WTC11 (cell line): ENCODE measurements around the gene TANC1. TPM values are rescaled to one million over a fixed set of nuclear protein-coding genes. Genes with fewer than 3 reads are reported as not detected.

Source experiments
- ATAC-seq: fragments of 200-7000 bp; cut with Tn5 transposase; 2 replicates; pipeline ENCODE4 v1.10.0; 2021; ENCODE audit warnings: mild to moderate bottlenecking, moderate library complexity
- CTCF ChIA-PET: fragments of 300-600 bp; sonication (Branson Sonifier 250); formaldehyde crosslinking; loops from one replicate; lab custom pipeline; 2021; ENCODE audit warnings: antibody characterized with exemption; lab: Charles Lee
- POLR2A ChIA-PET: fragments of 350-600 bp; sonication (Branson Sonifier 250); formaldehyde crosslinking; loops from one replicate; lab custom pipeline; 2021; ENCODE audit warnings: antibody characterized with exemption; lab: Charles Lee
- DNase-seq: peaks from one replicate; pipeline ENCODE4 v3.0.0; 2021; ENCODE audit warnings: low spot score
- H3K27ac Mint-ChIP-seq: 2 replicates; pipeline ENCODE4 v1.8.0; 2021; ENCODE audit warnings: mixed read lengths
- H3K27me3 Mint-ChIP-seq: 2 replicates; pipeline ENCODE4 v1.8.0; 2021; ENCODE audit warnings: low read depth, mild to moderate bottlenecking, moderate library complexity, mixed read lengths
- H3K36me3 Mint-ChIP-seq: 2 replicates; pipeline ENCODE4 v1.8.0; 2021; ENCODE audit warnings: mixed read lengths
- H3K4me1 Mint-ChIP-seq: 2 replicates; pipeline ENCODE4 v1.8.0; 2022; ENCODE audit warnings: mixed read lengths
- H3K4me3 Mint-ChIP-seq: 2 replicates; pipeline ENCODE4 v1.8.0; 2021; ENCODE audit warnings: mild to moderate bottlenecking, moderate library complexity, mixed read lengths
- H3K9me3 Mint-ChIP-seq: 2 replicates; pipeline ENCODE4 v1.8.0; 2021; ENCODE audit warnings: mixed read lengths
- ATF1 ChIP-seq: sonication (generic); formaldehyde crosslinking; IDR thresholded peaks from 2 replicates; pipeline ENCODE4 v1.8.1; 2023; ENCODE audit warnings: mild to moderate bottlenecking, moderate library complexity, missing genetic modification reagents
- ATF3 ChIP-seq: sonication (generic); formaldehyde crosslinking; conservative IDR thresholded peaks from 2 replicates; pipeline ENCODE4 v1.8.1; 2022; ENCODE audit warnings: mild to moderate bottlenecking, missing genetic modification reagents
- ATF6 ChIP-seq: sonication (generic); formaldehyde crosslinking; IDR thresholded peaks from 2 replicates; pipeline ENCODE4 v1.8.1; 2023; ENCODE audit warnings: mild to moderate bottlenecking, missing genetic modification reagents
- CBFB ChIP-seq: sonication (generic); formaldehyde crosslinking; IDR thresholded peaks from 2 replicates; pipeline ENCODE4 v1.8.1; 2022; ENCODE audit warnings: mild to moderate bottlenecking, low read depth, missing genetic modification reagents
- E2F4 ChIP-seq: sonication (generic); formaldehyde crosslinking; IDR thresholded peaks from 2 replicates; pipeline ENCODE4 v1.8.1; 2022; ENCODE audit warnings: low read depth, mild to moderate bottlenecking, moderate library complexity, missing genetic modification reagents, borderline replicate concordance
- GRHL2 ChIP-seq: fragments of 250-450 bp; sonication (Bioruptor Pico); IDR thresholded peaks from 2 replicates; pipeline ENCODE4 v1.8.0; 2022; ENCODE audit warnings: mild to moderate bottlenecking, moderate library complexity; ENCODE audit not compliant: insufficient replicate concordance, severe bottlenecking
- JAZF1 ChIP-seq: fragments of 250-450 bp; sonication (Bioruptor Pico); IDR thresholded peaks from 2 replicates; pipeline ENCODE4 v1.9.0; 2021; ENCODE audit warnings: moderate library complexity, mild to moderate bottlenecking, inconsistent platforms
- JUN ChIP-seq: sonication (generic); formaldehyde crosslinking; IDR thresholded peaks from 2 replicates; pipeline ENCODE4 v1.8.0; 2023; ENCODE audit warnings: mild to moderate bottlenecking, missing genetic modification reagents
- NR2C2 ChIP-seq: sonication (generic); formaldehyde crosslinking; IDR thresholded peaks from 2 replicates; pipeline ENCODE4 v1.8.0; 2022; ENCODE audit warnings: mild to moderate bottlenecking, missing genetic modification reagents
- OVOL2 ChIP-seq: fragments of 250-450 bp; sonication (Bioruptor Pico); IDR thresholded peaks from 2 replicates; pipeline ENCODE4 v1.9.0; 2021; ENCODE audit warnings: mild to moderate bottlenecking, borderline replicate concordance
- SMAD4 ChIP-seq: sonication (generic); formaldehyde crosslinking; IDR thresholded peaks from 2 replicates; pipeline ENCODE4 v1.8.0; 2022; ENCODE audit warnings: mild to moderate bottlenecking, missing genetic modification reagents
- SP1 ChIP-seq: sonication (generic); formaldehyde crosslinking; conservative IDR thresholded peaks from 2 replicates; pipeline ENCODE4 v1.8.1; 2022; ENCODE audit warnings: missing genetic modification reagents
- TEAD4 ChIP-seq: sonication (generic); formaldehyde crosslinking; IDR thresholded peaks from 2 replicates; pipeline ENCODE4 v1.8.0; 2022; ENCODE audit warnings: mild to moderate bottlenecking, missing genetic modification reagents
- TP53 ChIP-seq: sonication (generic); formaldehyde crosslinking; IDR thresholded peaks from 2 replicates; pipeline ENCODE4 v1.8.1; 2023; ENCODE audit warnings: mild to moderate bottlenecking, missing genetic modification reagents
- ZBTB21 ChIP-seq: sonication (generic); formaldehyde crosslinking; IDR thresholded peaks from 2 replicates; pipeline ENCODE4 v1.8.1; 2023; ENCODE audit warnings: mild to moderate bottlenecking, missing genetic modification reagents, borderline replicate concordance
- ZNF121 ChIP-seq: sonication (generic); formaldehyde crosslinking; IDR thresholded peaks from 2 replicates; pipeline ENCODE4 v1.8.0; 2023; ENCODE audit warnings: missing genetic modification reagents
- ZNF138 ChIP-seq: sonication (generic); formaldehyde crosslinking; conservative IDR thresholded peaks from 2 replicates; pipeline ENCODE4 v1.8.1; 2022; ENCODE audit warnings: mild to moderate bottlenecking, moderate library complexity, missing genetic modification reagents
- ZNF281 ChIP-seq: sonication (generic); formaldehyde crosslinking; IDR thresholded peaks from 2 replicates; pipeline ENCODE4 v1.8.0; 2023; ENCODE audit warnings: mild to moderate bottlenecking, missing genetic modification reagents
- ZNF425 ChIP-seq: fragments of 250-450 bp; sonication (Bioruptor Pico); conservative IDR thresholded peaks from 2 replicates; pipeline ENCODE4 v1.9.0; 2021; ENCODE audit warnings: mild to moderate bottlenecking
- total RNA-seq: library from RNA; stranded (reverse); gene quantifications from 3 replicates; pipeline ENCODE4 v1.2.3, GENCODE V29; 2021
- TF ChIP-seq, protein P1 (sequence below): sonication (generic); formaldehyde crosslinking; IDR thresholded peaks from 2 replicates; pipeline ENCODE4 v1.8.1; 2022; ENCODE audit warnings: low read depth, missing genetic modification reagents, borderline replicate concordance
- TF ChIP-seq, protein P2 (sequence below): fragments of 250-450 bp; sonication (Bioruptor Pico); IDR thresholded peaks from 2 replicates; pipeline ENCODE4 v1.9.0; 2021; ENCODE audit warnings: moderate library complexity, mild to moderate bottlenecking, inconsistent platforms, borderline replicate concordance

Gene TANC1
- total RNA-seq, 1 experiment from 2014 or later: 11.6 TPM

DNA sequence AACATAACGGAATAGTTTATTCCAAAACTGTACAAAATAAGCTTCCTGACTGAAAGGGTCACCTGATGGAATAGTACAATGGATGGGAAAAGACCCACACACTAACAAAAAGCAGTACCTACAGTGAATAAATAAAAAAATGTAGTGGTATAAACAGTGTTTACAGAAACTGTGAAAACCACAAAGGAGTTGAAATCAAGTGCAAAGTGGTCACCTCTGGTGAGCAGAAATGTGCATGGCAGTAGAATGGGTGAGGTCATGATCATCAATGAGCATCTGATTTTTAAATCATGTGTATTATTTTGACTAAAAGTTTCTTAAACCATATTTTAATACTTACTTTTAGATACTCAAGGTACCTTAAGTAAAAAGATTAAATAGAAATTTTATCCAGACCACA lies 306.7 kb downstream of the TANC1 start:
- ChIA-PET POLR2A (no interaction called here), CTCF (no interaction called here)
- Mint-ChIP-seq H3K9me3 (no peaks in the 10 kb centered on the region), H3K4me1 (no peaks in the 10 kb centered on the region), H3K27me3 (no peaks in the 10 kb centered on the region), H3K27ac (no peak overlapping the region), H3K36me3 (peaks cover 4% of the 10 kb centered on the region), H3K4me3 (no peak overlapping the region)
- ATAC-seq (no peak), DNase-seq (no peak)
- TF ChIP-seq NR2C2 (CRISPR knock-in tag): no peak
- no peak for TF ChIP-seq GRHL2 (CRISPR knock-in tag)
- no peak for TF ChIP-seq ZBTB21 (CRISPR knock-in tag)
- TF ChIP-seq JAZF1 (CRISPR knock-in tag): no peak
- TF ChIP-seq, protein P1, sequence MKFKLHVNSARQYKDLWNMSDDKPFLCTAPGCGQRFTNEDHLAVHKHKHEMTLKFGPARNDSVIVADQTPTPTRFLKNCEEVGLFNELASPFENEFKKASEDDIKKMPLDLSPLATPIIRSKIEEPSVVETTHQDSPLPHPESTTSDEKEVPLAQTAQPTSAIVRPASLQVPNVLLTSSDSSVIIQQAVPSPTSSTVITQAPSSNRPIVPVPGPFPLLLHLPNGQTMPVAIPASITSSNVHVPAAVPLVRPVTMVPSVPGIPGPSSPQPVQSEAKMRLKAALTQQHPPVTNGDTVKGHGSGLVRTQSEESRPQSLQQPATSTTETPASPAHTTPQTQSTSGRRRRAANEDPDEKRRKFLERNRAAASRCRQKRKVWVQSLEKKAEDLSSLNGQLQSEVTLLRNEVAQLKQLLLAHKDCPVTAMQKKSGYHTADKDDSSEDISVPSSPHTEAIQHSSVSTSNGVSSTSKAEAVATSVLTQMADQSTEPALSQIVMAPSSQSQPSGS: no peak
- no peak for TF ChIP-seq ZNF425 (CRISPR knock-in tag)
- TF ChIP-seq TEAD4 (CRISPR knock-in tag): no peak
- TF ChIP-seq CBFB (CRISPR knock-in tag): no peak
- TF ChIP-seq ZNF138: no peak
- no peak for TF ChIP-seq ATF3 (CRISPR knock-in tag)
- no peak for TF ChIP-seq OVOL2 (CRISPR knock-in tag)
- no peak for TF ChIP-seq ZNF281 (CRISPR knock-in tag)

GRCh38 chr2:159279700-159280099 lies 311.3 kb downstream of the TANC1 start:
- ChIA-PET CTCF (no interaction called here), POLR2A (no interaction called here)
- Mint-ChIP-seq H3K9me3 (no peaks in the 10 kb centered on the region), H3K4me1 (peaks cover 1% of the 10 kb centered on the region; the same call in 1 of the 2 replicates), H3K4me3 (no peak overlapping the region), H3K27ac (no peak overlapping the region), H3K36me3 (peaks cover 6% of the 10 kb centered on the region; the same call in 1 of the 2 replicates), H3K27me3 (no peaks in the 10 kb centered on the region)
- DNase-seq (no peak), ATAC-seq (no peak)
- TF ChIP-seq JUN (no peak), TP53 (CRISPR knock-in tag) (no peak), ZNF121 (no peak)

- H3K27ac Mint-ChIP-seq: no peak overlapping the region
- POLR2A ChIA-PET: no interaction called here
- TF ChIP-seq SP1 (CRISPR knock-in tag) (no peak), SMAD4 (no peak), E2F4 (CRISPR knock-in tag) (no peak), ATF6 (CRISPR knock-in tag) (no peak), ATF1 (CRISPR knock-in tag) (no peak)
- TF ChIP-seq, protein P2, sequence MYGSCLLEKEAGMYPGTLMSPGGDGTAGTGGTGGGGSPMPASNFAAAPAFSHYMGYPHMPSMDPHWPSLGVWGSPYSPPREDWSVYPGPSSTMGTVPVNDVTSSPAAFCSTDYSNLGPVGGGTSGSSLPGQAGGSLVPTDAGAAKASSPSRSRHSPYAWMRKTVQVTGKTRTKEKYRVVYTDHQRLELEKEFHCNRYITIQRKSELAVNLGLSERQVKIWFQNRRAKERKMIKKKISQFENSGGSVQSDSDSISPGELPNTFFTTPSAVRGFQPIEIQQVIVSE (CRISPR knock-in tag): no peak
Observed at GRCh38 chr2:159281002-159281401, 312.6 kb downstream of the TANC1 start.

More at GRCh38 chr2:159281002-159281401, 312.6 kb downstream of the TANC1 start:
- no peak for ATAC-seq
- Mint-ChIP-seq H3K4me1 (peaks cover 11% of the 10 kb centered on the region), H3K9me3 (no peaks in the 10 kb centered on the region), H3K4me3 (no peak overlapping the region), H3K36me3 (peaks cover 6% of the 10 kb centered on the region; the same call in 1 of the 2 replicates), H3K27me3 (peaks cover 3% of the 10 kb centered on the region; the same call in 1 of the 2 replicates)
- DNase-seq: no peak
- CTCF ChIA-PET: no interaction called here
